PC-3 (cell line): ENCODE results near the gene TTC27. TPM values are rescaled to one million over a fixed set of nuclear protein-coding genes. Genes with fewer than 3 reads are reported as not detected.

Source experiments
- ATAC-seq: fragments of 200-7000 bp; cut with Tn5 transposase; 2 replicates; pipeline ENCODE4 v1.9.1; 2020; ENCODE audit warnings: mild to moderate bottlenecking, moderate library complexity
- BruUV-seq: library from RNA; stranded (reverse); fragments of 400-500 nt; replicated peaks from 2 replicates; lab custom pipeline; 2021; lab: Mats Ljungman, UMichigan
- CTCF ChIA-PET: fragments of 300-600 bp; sonication (Branson Sonifier 250); formaldehyde crosslinking; loops from one replicate; lab custom pipeline; 2022; ENCODE audit warnings: antibody characterized with exemption; lab: Charles Lee
- POLR2A ChIA-PET: fragments of 300-600 bp; sonication (Branson Sonifier 250); formaldehyde crosslinking; loops from one replicate; lab custom pipeline; 2022; ENCODE audit warnings: antibody characterized with exemption; ENCODE audit not compliant: unreplicated experiment; lab: Charles Lee
- DNase-seq: peaks from one replicate; pipeline ENCODE4 v3.0.0-alpha.2; 2015
- H2AFZ ChIP-seq: fragments of 300-600 bp; sonication (generic); 2 replicates; pipeline ENCODE4 v1.6.0; 2016; ENCODE audit warnings: antibody characterized with exemption, low read length
- H3F3A ChIP-seq: fragments of 300-600 bp; sonication (generic); one replicate; pipeline ENCODE4 v1.6.0; 2017; ENCODE audit warnings: antibody characterized with exemption, low read length, control low read depth, mild to moderate bottlenecking; ENCODE audit not compliant: unreplicated experiment
- H3K27ac ChIP-seq: fragments of 300-600 bp; sonication (generic); 2 replicates; pipeline ENCODE4 v1.5.1; 2016; ENCODE audit warnings: mild to moderate bottlenecking, low read length
- H3K27me3 ChIP-seq: fragments of 300-600 bp; sonication (generic); 2 replicates; pipeline ENCODE4 v1.6.1; 2016; ENCODE audit warnings: low read length, mixed read lengths
- H3K36me3 ChIP-seq: fragments of 300-600 bp; sonication (generic); 2 replicates; pipeline ENCODE4 v1.6.1; 2016; ENCODE audit warnings: low read depth, mixed run types, low read length, mixed read lengths
- H3K4me1 ChIP-seq: fragments of 300-600 bp; sonication (generic); 2 replicates; pipeline ENCODE4 v1.5.1; 2016; ENCODE audit warnings: low read length; ENCODE audit not compliant: insufficient read depth
- H3K4me2 ChIP-seq: fragments of 300-600 bp; sonication (generic); 2 replicates; pipeline ENCODE4 v1.6.0; 2016; ENCODE audit warnings: low read length
- H3K4me3 ChIP-seq: fragments of 300-600 bp; sonication (generic); 2 replicates; pipeline ENCODE4 v1.5.1; 2016; ENCODE audit warnings: mild to moderate bottlenecking, low read length, mixed read lengths
- H3K79me2 ChIP-seq: fragments of 300-600 bp; sonication (generic); 2 replicates; pipeline ENCODE4 v1.6.1; 2017; ENCODE audit warnings: low read length, mixed read lengths
- H3K9ac ChIP-seq: fragments of 300-600 bp; sonication (generic); 2 replicates; pipeline ENCODE4 v1.6.0; 2016; ENCODE audit warnings: mild to moderate bottlenecking, low read length
- H3K9me2 ChIP-seq: fragments of 300-600 bp; sonication (generic); replicated peaks from 2 replicates; pipeline ENCODE4 v1.6.1; 2016; ENCODE audit warnings: mixed run types, low read length, mixed read lengths
- H3K9me3 ChIP-seq: fragments of 300-600 bp; sonication (generic); 2 replicates; pipeline ENCODE4 v1.6.1; 2016; ENCODE audit warnings: low read length, mixed read lengths
- H4K20me1 ChIP-seq: fragments of 300-600 bp; sonication (generic); 2 replicates; pipeline ENCODE4 v1.6.1; 2016; ENCODE audit warnings: low read length, mixed read lengths
- CTCF ChIP-seq: fragments of 300-600 bp; sonication (generic); conservative IDR thresholded peaks from 2 replicates; pipeline ENCODE4 v1.5.1; 2017; ENCODE audit warnings: antibody characterized with exemption, low read depth, mild to moderate bottlenecking, low read length
- EZH2 ChIP-seq: fragments of 300-600 bp; sonication (generic); IDR thresholded peaks from one replicate; pipeline ENCODE4 v1.6.1; 2017; ENCODE audit warnings: antibody characterized with exemption, mild to moderate bottlenecking, low read length; ENCODE audit not compliant: unreplicated experiment
- EZH2phosphoT487 ChIP-seq: fragments of 300-600 bp; sonication (generic); IDR thresholded peaks from 2 replicates; pipeline ENCODE4 v1.6.1; 2018; ENCODE audit warnings: mild to moderate bottlenecking, antibody characterized with exemption, low read length, borderline replicate concordance
- intact Hi-C: fragments of 100-400 bp; cut with micrococcal nuclease; formaldehyde crosslinking; loops from 2 replicates; pipeline ENCODE4 v1.9.0; 2023
- total RNA-seq: library from RNA; depleted of rRNA; stranded (reverse); fragments of >200 nt; gene quantifications from 2 replicates; pipeline ENCODE4 v1.2.3, GENCODE V29; 2014

The TTC27 gene
- total RNA-seq, 1 experiment from 2014 or later: 33.0 TPM

- H3F3A ChIP-seq: no peaks in the 10 kb centered on the region
- ATAC-seq (no peak), DNase-seq (no peak)
- no peak overlapping the region for H3K9ac ChIP-seq
- ChIA-PET CTCF (no interaction called here), POLR2A (no interaction called here)
- no peak overlapping the region for H3K4me3 ChIP-seq
- no peak overlapping the region for H3K4me2 ChIP-seq
- no peaks in the 10 kb centered on the region for H3K27me3 ChIP-seq
- H3K9me3 ChIP-seq: no peaks in the 10 kb centered on the region
- H3K79me2 ChIP-seq: no peaks in the 10 kb centered on the region
- no peak overlapping the region for H2AFZ ChIP-seq
- BruUV-seq: no TSS peak
- no peaks in the 10 kb centered on the region for H3K9me2 ChIP-seq
- TF ChIP-seq EZH2 (no peak), EZH2phosphoT487 (no peak), CTCF (no peak)
- no peaks in the 10 kb centered on the region for H3K36me3 ChIP-seq
- H4K20me1 ChIP-seq: no peaks in the 10 kb centered on the region
- intact Hi-C loops: no loop called here
- H3K27ac ChIP-seq: no peak overlapping the region
- H3K4me1 ChIP-seq: no peaks in the 10 kb centered on the region
Observed at GRCh38 chr2:32852856-32853255, 225.0 kb downstream of the TTC27 start.

- no peaks in the 10 kb centered on the region for H3K9me2 ChIP-seq
- no peak overlapping the region for H3K9ac ChIP-seq
- POLR2A ChIA-PET: no interaction called here
- H3K79me2 ChIP-seq: no peaks in the 10 kb centered on the region
- no peaks in the 10 kb centered on the region for H3K36me3 ChIP-seq
- CTCF ChIA-PET: no interaction called here
- H4K20me1 ChIP-seq: no peaks in the 10 kb centered on the region
- no peak for DNase-seq
- TF ChIP-seq EZH2phosphoT487 (no peak), CTCF (no peak), EZH2 (no peak)
- no peak for ATAC-seq
- no peaks in the 10 kb centered on the region for H3K4me1 ChIP-seq
- BruUV-seq: no TSS peak
- no peak overlapping the region for H3K27ac ChIP-seq
- no peak overlapping the region for H3K4me2 ChIP-seq
- no peak overlapping the region for H3K4me3 ChIP-seq
- H2AFZ ChIP-seq: no peak overlapping the region
- H3F3A ChIP-seq: no peaks in the 10 kb centered on the region
- H3K27me3 ChIP-seq: no peaks in the 10 kb centered on the region
- no peaks in the 10 kb centered on the region for H3K9me3 ChIP-seq
- intact Hi-C loops: no loop called here
Observed at GRCh38 chr2:32856891-32857290, 229.0 kb downstream of the TTC27 start.

DNA sequence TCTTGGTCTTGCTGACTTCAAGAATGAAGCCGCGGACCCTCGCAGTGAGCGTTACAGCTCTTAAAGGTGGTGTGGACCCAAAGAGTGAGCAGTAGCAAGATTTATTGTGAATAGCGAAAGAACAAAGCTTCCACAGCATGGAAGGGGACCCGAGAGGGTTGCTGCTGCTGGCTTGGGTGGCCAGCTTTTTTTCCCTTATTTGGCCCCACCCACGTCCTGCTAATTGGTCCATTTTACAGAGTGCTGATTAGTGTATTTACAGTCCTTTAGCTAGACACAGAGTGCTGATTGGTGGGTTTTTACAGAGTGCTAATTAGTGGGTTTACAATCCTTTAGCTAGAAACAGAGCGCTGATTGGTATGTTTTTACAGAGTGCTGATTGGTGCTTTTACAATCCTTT lies 230.9 kb downstream of the TTC27 start:
- Histone ChIP-seq H3K4me2 (no peak overlapping the region), H3K4me1 (no peaks in the 10 kb centered on the region), H3K9me3 (no peaks in the 10 kb centered on the region), H3K36me3 (no peaks in the 10 kb centered on the region), H3F3A (no peaks in the 10 kb centered on the region), H3K9me2 (no peaks in the 10 kb centered on the region), H3K27ac (no peak overlapping the region), H3K4me3 (no peak overlapping the region), H2AFZ (no peak overlapping the region), H3K9ac (no peak overlapping the region), H3K27me3 (no peaks in the 10 kb centered on the region), H4K20me1 (no peaks in the 10 kb centered on the region), H3K79me2 (no peaks in the 10 kb centered on the region)
- TF ChIP-seq EZH2 (no peak), EZH2phosphoT487 (no peak), CTCF (no peak)
- ChIA-PET POLR2A (no interaction called here), CTCF (no interaction called here)
- ATAC-seq (no peak), DNase-seq (no peak)
- BruUV-seq: no TSS peak
- intact Hi-C loops: no loop called here
